Measurements from ENCODE around the gene EVA1A. TPM values are rescaled to one million over a fixed set of nuclear protein-coding genes. Genes with fewer than 3 reads are reported as not detected.

EVA1A gene, protein sequence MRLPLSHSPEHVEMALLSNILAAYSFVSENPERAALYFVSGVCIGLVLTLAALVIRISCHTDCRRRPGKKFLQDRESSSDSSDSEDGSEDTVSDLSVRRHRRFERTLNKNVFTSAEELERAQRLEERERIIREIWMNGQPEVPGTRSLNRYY
- total RNA-seq = not detected

DNA sequence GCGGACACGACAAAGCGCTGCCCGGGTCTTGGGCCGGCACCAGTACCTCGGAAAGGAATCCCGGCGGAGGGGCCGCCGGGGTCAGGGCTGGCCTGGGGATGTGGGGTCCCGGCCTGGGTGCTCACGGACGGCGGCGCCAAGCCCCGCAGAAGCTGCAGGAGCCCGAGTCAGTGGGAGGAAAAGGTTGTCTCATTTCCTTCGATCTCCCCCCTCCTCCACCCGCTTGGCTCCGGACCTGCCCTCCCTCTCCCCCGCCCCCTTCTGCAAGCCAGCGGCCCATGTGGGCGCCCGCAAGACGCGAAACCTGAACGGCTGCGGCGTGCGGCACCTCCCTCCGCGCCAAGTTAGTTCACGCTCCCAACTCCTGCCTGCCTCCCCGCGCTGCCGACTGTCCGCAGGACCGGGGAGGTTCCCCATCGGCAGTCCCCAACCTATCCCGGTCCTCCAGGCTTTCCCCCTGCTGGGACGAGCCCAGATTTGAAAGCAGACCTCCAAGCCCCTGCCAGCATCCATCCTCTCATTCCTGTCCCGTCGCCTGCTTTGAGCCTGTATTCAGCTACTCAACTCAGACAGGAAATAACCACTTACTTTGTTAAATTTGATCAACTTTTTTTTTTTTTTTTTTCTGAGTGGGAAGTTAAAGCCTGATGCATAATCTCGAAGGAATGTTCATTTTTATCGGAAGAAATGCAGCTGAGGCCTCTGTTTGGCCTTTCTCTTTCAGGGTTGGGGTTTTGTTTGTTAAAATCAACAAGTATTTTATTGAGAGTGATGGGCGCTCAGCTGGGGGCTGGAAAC is at the start of gene EVA1A:
TSS of gene EVA1A (minus strand) at position 172 of the 798 bp plus-strand sequence. CDS start 42,799 bp downstream, outside the sequence.
- Mint-ChIP-seq H3K9me3 (no peaks in the 10 kb centered on the region), H3K4me1 (ENCODE audit: low read depth) (peaks cover 13% of the 10 kb centered on the region), H3K27me3 (ENCODE audit: low read depth) (peaks cover 36% of the 10 kb centered on the region), H3K4me3 (peak within 1 kb of the TSS; percentile 77), H3K27ac (no peak within 1 kb of the TSS), H3K36me3 (ENCODE audit: low read depth) (no peaks in the 10 kb centered on the region)
- intact Hi-C loops (cut with micrococcal nuclease) = loop anchor here (2.0 kb wide), 1 partner anchor 48 kb away; no protein-coding TSS in a partner anchor
- peak; percentile 37 for DNase-seq
- CTCF ChIA-PET = no interaction called here

DNA sequence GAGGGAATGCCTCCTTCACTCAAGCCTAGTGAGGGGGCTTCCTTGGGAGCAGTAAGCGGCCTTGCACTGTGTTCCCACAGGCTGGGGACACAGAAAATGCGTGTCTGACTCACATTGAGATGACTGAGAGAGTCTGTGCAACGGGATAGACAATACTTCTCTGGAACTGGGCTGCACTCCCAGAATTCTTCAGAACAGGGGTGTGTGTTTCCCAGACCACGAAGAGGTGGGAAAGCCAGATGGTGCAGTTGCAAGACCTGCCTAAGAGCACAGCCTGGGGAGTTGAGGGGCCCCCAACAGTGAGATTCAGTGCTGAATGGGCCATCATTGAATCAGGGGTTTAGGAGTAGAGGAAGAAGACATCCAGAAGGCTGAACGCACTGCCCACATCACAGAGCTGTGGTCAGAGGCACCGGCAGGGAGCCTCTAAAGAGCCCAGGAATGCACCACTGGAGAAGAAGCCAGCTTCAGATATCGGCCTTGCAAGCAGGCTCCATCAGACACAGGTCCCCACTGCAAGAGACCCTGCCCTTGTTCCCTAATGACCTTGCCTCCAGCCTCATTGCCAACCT is 49.3 kb upstream of the EVA1A start:
- no peak overlapping the region for H3K27ac Mint-ChIP-seq
- intact Hi-C loops (cut with micrococcal nuclease) = loop anchor here (1.0 to 5.0 kb wide), 6 partner anchors 49 to 691 kb away; partner anchors contain the start of genes EVA1A and TACR1
- CTCF ChIA-PET = interaction anchor here (0.6 to 2.6 kb wide), 12 partner anchors 10 to 469 kb away, joined by 3 to 44 read pairs (median 4); no protein-coding TSS in a partner anchor
- H3K4me1 Mint-ChIP-seq (ENCODE audit: low read depth) = no peaks in the 10 kb centered on the region
- H3K4me3 Mint-ChIP-seq = no peak overlapping the region
- DNase-seq = no peak
- no peaks in the 10 kb centered on the region for H3K36me3 Mint-ChIP-seq (ENCODE audit: low read depth)
- no peaks in the 10 kb centered on the region for H3K9me3 Mint-ChIP-seq
- peaks cover 50% of the 10 kb centered on the region for H3K27me3 Mint-ChIP-seq (ENCODE audit: low read depth)

DNA sequence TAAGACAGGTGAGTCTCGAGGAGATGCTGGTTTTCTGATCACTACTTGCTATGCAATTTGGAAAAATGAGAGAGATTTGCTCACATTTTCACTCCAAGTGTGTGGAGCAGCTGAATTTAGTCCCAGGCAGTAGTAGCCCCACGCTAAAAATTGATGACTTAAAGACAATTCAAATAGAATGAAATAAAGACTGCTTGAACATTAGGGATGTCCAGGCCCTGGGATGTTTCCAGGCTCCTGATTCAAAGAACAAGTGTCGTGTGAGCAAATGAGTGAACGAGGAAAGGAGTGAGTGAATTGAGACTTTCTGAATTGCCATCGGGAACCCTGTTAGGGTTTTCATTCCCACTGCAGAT is 48.6 kb upstream of the EVA1A start:
- H3K4me3 Mint-ChIP-seq = no peak overlapping the region
- H3K9me3 Mint-ChIP-seq = no peaks in the 10 kb centered on the region
- no peak overlapping the region for H3K27ac Mint-ChIP-seq
- intact Hi-C loops (cut with micrococcal nuclease) = loop anchor here (1.0 to 5.0 kb wide), 6 partner anchors 49 to 690 kb away; partner anchors contain the start of genes EVA1A and TACR1
- CTCF ChIA-PET = interaction anchor here (1.0 to 2.6 kb wide), 15 partner anchors 9 to 468 kb away, joined by 3 to 44 read pairs (median 5); no protein-coding TSS in a partner anchor
- no peaks in the 10 kb centered on the region for H3K4me1 Mint-ChIP-seq (ENCODE audit: low read depth)
- H3K36me3 Mint-ChIP-seq (ENCODE audit: low read depth) = no peaks in the 10 kb centered on the region
- peaks cover 52% of the 10 kb centered on the region for H3K27me3 Mint-ChIP-seq (ENCODE audit: low read depth)
- DNase-seq = no peak

DNA sequence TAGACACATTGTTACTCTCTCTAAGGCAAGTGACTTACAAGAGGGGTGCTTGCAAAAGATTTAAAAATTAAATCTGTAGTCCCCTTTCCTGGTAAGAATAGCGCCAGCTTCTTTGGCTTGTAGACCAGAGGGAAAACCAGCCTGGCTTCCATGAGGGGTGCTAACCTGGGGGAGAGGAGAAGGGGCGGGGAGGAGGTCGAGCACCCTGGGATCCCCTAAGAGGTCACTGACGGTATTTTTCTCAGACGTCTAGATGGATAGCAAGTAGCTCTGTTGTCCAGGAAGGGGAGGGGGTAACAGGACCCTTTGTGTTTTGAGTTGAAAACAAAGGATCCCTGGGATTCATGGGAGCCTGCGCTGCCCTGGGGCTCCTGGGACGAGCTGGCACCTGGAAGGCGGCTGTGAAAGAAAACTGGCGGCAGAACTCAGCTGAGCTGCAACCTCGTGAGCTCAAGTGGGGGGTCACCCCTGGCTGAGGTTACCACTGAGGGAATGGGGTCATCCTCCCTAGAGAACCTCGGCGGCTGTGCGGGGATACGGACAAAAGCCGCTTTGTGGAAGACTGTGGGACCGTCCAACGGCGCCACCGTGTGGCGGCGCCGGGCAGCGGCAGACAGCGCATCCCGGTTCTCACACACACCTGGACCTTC is 48.1 kb upstream of the EVA1A start:
- intact Hi-C loops (cut with micrococcal nuclease) = loop anchor here (1.0 to 5.0 kb wide), 6 partner anchors 48 to 690 kb away; partner anchors contain the start of genes EVA1A and TACR1
- Mint-ChIP-seq H3K27me3 (ENCODE audit: low read depth) (peaks cover 55% of the 10 kb centered on the region), H3K36me3 (ENCODE audit: low read depth) (no peaks in the 10 kb centered on the region), H3K27ac (no peak overlapping the region), H3K9me3 (no peaks in the 10 kb centered on the region), H3K4me3 (no peak overlapping the region), H3K4me1 (ENCODE audit: low read depth) (no peaks in the 10 kb centered on the region)
- DNase-seq = peak; percentile 62
- CTCF ChIA-PET = interaction anchor here (0.6 to 2.6 kb wide), 34 partner anchors 9 to 710 kb away, joined by 3 to 44 read pairs (median 3); no protein-coding TSS in a partner anchor

DNA sequence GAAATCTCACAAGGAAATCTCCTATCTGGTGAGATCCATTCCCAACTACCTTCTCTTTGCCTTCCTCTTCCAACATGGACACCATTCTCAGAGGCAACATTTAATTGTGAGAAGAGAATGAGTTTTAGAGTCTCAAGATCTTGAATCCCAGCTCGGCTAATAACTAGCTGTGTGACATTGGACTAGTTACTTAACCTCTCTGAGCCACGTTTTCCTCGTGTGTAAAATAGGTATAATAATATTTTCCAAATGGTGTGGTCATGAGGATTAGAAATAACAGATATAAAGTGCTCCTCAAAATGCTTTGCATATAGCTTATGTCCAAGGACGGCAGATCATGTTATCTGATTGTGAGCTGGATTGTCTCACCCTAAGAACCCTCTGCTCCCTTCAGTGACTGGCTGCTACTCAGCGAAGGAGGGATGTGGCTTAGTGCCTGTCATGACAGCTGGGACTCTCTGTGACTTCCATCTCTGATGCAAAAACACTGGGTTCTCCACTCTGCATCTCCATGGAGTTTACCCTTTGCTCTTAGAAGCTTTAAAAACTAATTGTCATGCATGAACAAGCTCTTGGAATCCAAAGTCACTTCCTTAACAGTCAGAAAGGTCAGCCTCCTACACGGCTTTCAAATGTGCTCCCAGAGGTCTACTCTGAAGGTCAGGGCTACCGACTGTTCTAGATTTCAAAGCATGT is 47.4 kb upstream of the EVA1A start:
- Mint-ChIP-seq H3K9me3 (no peaks in the 10 kb centered on the region), H3K27ac (no peak overlapping the region), H3K4me1 (ENCODE audit: low read depth) (no peaks in the 10 kb centered on the region), H3K36me3 (ENCODE audit: low read depth) (no peaks in the 10 kb centered on the region), H3K27me3 (ENCODE audit: low read depth) (peaks cover 61% of the 10 kb centered on the region), H3K4me3 (no peak overlapping the region)
- CTCF ChIA-PET = interaction anchor here (0.6 to 2.6 kb wide), 33 partner anchors 8 to 709 kb away, joined by 3 to 44 read pairs (median 3); no protein-coding TSS in a partner anchor
- DNase-seq = no peak
- intact Hi-C loops (cut with micrococcal nuclease) = loop anchor here (2.0 to 5.0 kb wide), 4 partner anchors 47 to 541 kb away; partner anchors contain the start of genes EVA1A and TACR1

DNA sequence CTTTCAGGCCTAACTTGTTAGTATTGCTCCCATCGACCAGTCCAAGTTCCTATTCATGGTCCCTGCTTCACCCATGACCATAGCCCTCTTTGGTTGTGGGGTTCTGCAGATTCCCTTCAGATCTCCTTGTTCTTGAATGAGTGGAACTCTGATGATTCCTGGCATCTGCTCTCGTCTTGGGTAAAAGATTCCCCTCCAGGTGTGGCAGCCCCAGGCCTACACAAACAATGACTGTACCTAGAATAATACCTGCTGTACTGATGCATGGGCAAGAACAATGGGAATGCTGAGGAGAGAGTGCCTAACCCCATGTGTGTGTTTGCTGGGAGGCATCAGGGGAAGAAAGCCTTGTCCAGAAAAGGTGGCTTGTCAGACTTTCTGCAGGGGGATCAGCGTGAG is 46.7 kb upstream of the EVA1A start:
- Mint-ChIP-seq H3K27ac (no peak overlapping the region), H3K36me3 (ENCODE audit: low read depth) (no peaks in the 10 kb centered on the region), H3K9me3 (no peaks in the 10 kb centered on the region), H3K4me3 (no peak overlapping the region), H3K4me1 (ENCODE audit: low read depth) (no peaks in the 10 kb centered on the region), H3K27me3 (ENCODE audit: low read depth) (peaks cover 61% of the 10 kb centered on the region)
- DNase-seq = no peak
- CTCF ChIA-PET = interaction anchor here (1.4 to 2.4 kb wide), 3 partner anchors 7 to 688 kb away, joined by 4 to 44 read pairs (median 11); no protein-coding TSS in a partner anchor
- intact Hi-C loops (cut with micrococcal nuclease) = loop anchor here (5.0 kb wide), 2 partner anchors 205 to 540 kb away; no protein-coding TSS in a partner anchor

DNA sequence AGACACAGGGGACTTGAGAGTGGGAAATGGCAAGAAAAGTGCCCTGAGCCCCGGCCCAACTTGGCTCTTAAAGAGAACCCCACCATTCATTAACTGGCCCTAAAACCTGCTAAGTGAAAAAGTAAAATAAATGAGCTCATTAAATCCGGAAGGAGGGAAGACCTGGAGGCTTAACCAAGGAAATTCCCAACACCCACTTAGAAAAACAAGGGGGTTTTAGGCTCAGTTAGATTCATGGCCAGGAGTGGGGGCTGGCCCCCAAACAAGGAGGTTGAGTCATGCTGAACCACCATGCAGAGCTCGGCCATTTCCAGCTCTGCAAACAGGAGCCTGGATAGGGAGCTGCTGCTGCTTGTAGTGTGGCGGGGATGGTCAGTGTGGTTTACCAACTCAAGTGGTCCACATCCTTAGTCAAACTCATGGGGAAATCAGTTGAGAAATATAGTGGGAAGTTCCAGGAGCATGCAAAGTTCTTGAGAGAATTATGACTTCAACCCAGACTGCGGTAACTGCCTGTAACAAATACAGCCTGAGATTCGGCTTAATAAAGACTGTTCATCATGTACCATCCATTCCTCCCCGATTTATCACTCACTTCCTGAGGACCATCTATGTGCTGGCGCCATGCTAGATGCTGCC is 46.1 kb upstream of the EVA1A start:
- no peaks in the 10 kb centered on the region for H3K9me3 Mint-ChIP-seq
- DNase-seq = no peak
- H3K27ac Mint-ChIP-seq = no peak overlapping the region
- H3K4me3 Mint-ChIP-seq = no peak overlapping the region
- intact Hi-C loops (cut with micrococcal nuclease) = loop anchor here (5.0 kb wide), 2 partner anchors 205 to 540 kb away; no protein-coding TSS in a partner anchor
- H3K27me3 Mint-ChIP-seq (ENCODE audit: low read depth) = peaks cover 59% of the 10 kb centered on the region
- no peaks in the 10 kb centered on the region for H3K36me3 Mint-ChIP-seq (ENCODE audit: low read depth)
- CTCF ChIA-PET = interaction anchor here (1.0 to 1.4 kb wide), 2 partner anchors 9 to 688 kb away, joined by 4 read pairs; no protein-coding TSS in a partner anchor
- H3K4me1 Mint-ChIP-seq (ENCODE audit: low read depth) = no peaks in the 10 kb centered on the region

DNA sequence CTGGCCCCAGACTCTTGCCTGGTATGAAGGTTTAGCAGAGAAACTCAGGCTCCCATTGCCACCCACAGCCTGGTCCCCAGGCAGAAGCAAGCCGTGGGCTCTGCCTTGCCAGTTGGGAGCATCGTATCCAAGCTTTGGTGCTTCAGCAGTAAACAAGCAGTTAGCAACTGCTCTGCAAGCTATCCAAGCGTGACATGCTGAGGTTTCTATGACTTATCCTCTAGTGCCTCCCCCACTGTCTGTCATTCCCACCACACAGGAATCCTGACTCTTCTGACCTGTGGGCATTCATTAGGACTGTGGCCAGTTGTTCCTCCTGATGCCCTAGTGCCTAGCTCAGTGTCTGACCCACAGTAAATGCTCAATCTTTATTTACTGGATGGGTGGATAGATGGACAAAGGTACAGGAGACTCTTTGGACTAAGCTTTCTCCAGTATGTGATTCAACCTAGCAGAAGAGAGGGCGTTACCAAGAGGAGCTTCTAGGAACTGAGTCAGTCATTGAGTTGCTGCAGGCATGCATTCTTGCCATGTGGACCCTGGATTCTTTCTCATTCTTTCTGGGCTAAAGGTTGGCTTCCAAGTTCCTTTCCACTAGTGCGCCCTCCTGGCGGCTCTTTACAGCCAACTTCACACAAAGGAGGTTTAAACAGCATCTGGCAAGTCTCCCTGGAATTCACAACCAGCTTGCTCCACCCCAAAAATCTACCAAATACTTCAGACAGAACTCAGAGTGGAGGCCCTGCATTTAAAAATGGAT is 45.2 kb upstream of the EVA1A start:
- Mint-ChIP-seq H3K36me3 (ENCODE audit: low read depth) (no peaks in the 10 kb centered on the region), H3K4me3 (no peak overlapping the region), H3K4me1 (ENCODE audit: low read depth) (no peaks in the 10 kb centered on the region), H3K9me3 (no peaks in the 10 kb centered on the region), H3K27me3 (ENCODE audit: low read depth) (peaks cover 56% of the 10 kb centered on the region), H3K27ac (no peak overlapping the region)
- no peak for DNase-seq
- CTCF ChIA-PET = interaction anchor here (1.0 to 1.4 kb wide), 3 partner anchors 10 to 687 kb away, joined by 4 to 5 read pairs (median 4); no protein-coding TSS in a partner anchor
- intact Hi-C loops (cut with micrococcal nuclease) = loop anchor here (5.0 kb wide), 2 partner anchors 204 to 539 kb away; no protein-coding TSS in a partner anchor

DNA sequence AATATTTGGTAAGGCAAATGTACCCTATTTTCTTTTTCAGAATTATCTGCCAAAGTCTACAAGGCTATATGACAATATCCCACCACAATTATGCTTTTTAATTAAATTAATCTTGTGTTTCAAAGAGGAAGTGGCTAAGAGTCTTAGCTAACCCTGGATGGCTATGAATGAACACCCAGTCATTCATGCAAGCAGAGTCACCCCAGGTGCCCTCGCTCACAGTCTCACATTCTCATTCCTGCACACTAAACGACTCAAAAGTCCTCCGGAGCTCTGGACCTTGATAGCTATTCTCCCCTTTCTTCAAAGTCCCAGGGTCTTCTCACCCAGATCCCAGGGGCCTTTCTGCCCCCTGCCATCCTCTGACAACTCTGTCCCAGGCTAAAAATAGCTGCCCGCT is 43.7 kb upstream of the EVA1A start:
- Mint-ChIP-seq H3K4me3 (no peak overlapping the region), H3K27ac (no peak overlapping the region), H3K36me3 (ENCODE audit: low read depth) (no peaks in the 10 kb centered on the region), H3K4me1 (ENCODE audit: low read depth) (no peaks in the 10 kb centered on the region), H3K9me3 (no peaks in the 10 kb centered on the region), H3K27me3 (ENCODE audit: low read depth) (peaks cover 44% of the 10 kb centered on the region)
- CTCF ChIA-PET = no interaction called here
- no peak for DNase-seq
- intact Hi-C loops (cut with micrococcal nuclease) = no loop called here

DNA sequence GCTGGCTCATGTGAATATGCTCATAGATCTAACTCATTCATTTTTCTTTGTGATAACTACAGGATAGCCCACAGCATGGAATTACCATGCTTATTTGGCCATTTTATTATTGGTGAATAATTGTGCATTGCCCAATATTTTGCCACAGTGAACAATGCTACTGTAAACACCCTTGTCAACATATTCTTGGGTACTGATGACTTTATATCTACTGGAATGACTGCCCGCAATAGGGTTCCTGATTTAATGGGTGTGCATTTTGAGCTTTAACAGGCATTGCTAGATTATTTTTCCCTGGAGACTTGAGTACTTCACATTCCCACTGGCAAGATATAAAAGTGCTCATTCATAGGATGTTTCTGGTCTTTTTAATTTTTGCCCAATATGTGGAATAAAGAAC is 42.7 kb upstream of the EVA1A start:
- intact Hi-C loops (cut with micrococcal nuclease) = no loop called here
- Mint-ChIP-seq H3K27me3 (ENCODE audit: low read depth) (peaks cover 40% of the 10 kb centered on the region), H3K36me3 (ENCODE audit: low read depth) (no peaks in the 10 kb centered on the region), H3K4me3 (no peak overlapping the region), H3K9me3 (no peaks in the 10 kb centered on the region), H3K4me1 (ENCODE audit: low read depth) (no peaks in the 10 kb centered on the region), H3K27ac (no peak overlapping the region)
- DNase-seq = no peak
- CTCF ChIA-PET = interaction anchor here (0.7 kb wide), 1 partner anchor 146 kb away, joined by 3 read pairs; no protein-coding TSS in a partner anchor

All from activated naive CD4-positive, alpha-beta T cell treated with anti-CD3 and anti-CD28 coated beads for 36 hours (primary cell).